Measurements from ENCODE around the gene RRAGA.

- no peak for TF ChIP-seq CTCF (IDR thresholded peaks at IDR 0.05; ENCODE audit: low read depth, low read length, missing input control)
- TF ChIP-seq GABPA (IDR thresholded peaks at IDR 0.05 in 1 of 2, conservative IDR thresholded peaks at IDR 0.05 in 1 of 2), result no peak
- no peak for TF ChIP-seq RAD21 (IDR thresholded peaks at IDR 0.05)
These were observed 21.4 kb upstream of the RRAGA start for GRCh38 chr9:19027825-19028224.
